Hematopoietic multipotent progenitor cell treated with erythropoietin and hydrocortisone succinate and interleukin-3 and kit ligand, for 4 days (in vitro differentiated cells): Measurements from ENCODE around the gene TMA7B.
A peak's percentile ranks its signal among the peaks of the same experiment; 100 is the strongest.

ENCODE experiments used
- DNase-seq: peaks from one replicate; pipeline ENCODE4 v3.0.0-alpha.2; 2015

TMA7B gene

GRCh38 chr22:39959640-39960447 is at the start of gene TMA7B:
Gene TMA7B (plus strand): TSS chr22:39960397. CDS start chr22:39964375, 3,978 bp downstream.
- peak; percentile 78 for DNase-seq

GRCh38 chr22:39910876-39911613 is 49.2 kb upstream of the TMA7B start:
- DNase-seq, result no peak

DNA sequence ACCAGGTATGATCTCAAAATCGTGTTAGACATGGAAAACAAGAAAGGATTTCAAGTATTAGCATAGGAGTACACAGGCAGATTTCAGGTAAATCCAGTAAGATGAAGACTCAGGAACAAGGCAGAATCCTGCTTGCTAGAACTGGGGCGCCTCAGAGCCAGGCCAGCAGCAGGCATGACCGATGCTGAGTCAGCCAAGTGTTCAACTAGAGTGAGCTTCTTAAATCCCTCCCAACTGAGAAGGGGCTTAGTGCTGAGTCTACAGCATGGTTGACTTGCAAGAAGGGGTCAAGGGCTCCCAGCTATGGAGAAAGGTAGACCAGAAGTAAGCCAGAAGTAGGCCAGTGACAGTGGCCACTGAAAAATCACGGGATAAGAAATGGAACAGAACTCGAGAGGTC is 46.9 kb upstream of the TMA7B start:
- DNase-seq, result no peak

DNA sequence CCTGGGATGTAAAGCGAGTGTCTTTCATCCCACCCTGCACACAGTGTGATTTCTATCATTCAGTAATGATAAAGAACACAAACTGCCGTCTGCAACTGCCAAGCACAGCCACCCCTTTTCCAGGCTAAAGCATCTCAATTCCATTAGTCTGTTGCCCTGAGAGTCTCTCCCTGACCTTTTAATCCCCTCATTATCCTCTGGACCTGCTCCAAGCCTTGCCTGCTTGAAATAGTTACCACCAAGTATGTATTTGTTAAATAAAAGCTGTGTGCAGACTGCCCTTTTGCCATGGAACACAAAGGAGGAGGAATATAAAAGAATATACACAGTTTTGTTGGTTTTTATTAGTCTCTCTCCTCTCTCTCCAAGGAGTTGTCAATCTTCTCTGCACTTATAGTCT is 46.3 kb upstream of the TMA7B start:
- no peak for DNase-seq

- DNase-seq, result no peak
Measured at GRCh38 chr22:39914584-39914983, 45.6 kb upstream of the TMA7B start.

DNA sequence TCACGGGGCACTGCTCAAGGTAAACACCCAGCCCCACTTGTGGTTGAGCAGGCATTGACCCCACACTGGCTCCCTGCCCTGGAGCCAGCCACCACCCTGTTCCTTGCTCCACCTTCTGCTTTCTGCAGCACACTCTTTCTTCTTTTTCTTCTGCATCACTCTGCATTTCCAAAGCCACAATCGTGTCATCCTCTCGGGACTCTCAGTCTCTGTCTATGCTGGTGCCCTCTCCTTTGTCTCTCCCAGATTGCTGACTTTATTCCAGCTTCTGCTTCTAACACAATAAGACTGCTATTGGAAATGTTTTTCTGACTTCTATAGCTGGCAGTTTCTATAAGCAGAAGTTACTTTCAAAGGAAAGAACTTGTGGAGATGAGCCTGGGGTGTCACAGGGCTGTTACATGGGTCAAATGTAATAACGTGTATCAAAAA is 44.9 kb upstream of the TMA7B start:
- peak; percentile 57 for DNase-seq

DNA sequence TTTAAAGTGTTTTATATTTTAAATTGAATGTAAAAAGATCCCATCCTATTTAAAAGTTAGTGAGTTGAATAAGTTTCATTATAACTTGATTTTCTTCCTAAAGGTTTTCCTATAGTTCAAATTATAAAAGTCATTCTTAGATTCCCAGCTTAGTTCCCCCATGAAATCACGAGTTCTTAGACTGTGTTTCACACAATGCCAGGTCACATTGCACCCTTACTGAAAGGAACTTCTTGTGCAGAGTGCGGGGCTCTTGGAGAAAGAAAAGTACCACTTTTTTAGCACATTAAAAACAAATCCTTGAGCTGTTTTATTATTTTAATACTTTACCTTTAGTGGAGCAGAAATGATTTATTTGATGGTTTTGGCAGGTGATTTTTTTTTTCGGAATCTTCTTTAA is 43.7 kb upstream of the TMA7B start:
- no peak for DNase-seq

DNA sequence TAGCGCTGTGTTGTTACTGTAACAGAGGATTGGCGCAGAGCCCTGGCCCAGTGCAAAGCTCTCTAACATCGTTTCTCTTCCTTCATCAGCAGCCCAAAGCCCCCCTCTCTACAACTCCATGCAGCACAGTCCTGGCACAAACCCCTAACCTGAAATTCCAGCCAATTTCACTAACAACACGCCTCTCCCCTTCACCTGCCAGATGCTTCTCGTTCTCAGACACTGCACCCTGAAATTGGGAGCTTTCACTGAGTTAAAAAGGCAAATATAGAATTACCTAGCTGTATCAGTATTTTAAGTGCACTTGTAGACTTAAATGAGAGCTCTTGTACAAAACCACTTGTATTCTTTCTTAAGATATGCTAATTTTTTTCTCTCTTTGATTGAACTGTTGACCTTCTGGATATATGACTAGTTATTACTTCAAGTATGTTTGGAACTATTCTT is 43.0 kb upstream of the TMA7B start:
- no peak for DNase-seq

- DNase-seq, result peak; percentile 68
Measured at GRCh38 chr22:39917776-39918495, 42.3 kb upstream of the TMA7B start.

DNA sequence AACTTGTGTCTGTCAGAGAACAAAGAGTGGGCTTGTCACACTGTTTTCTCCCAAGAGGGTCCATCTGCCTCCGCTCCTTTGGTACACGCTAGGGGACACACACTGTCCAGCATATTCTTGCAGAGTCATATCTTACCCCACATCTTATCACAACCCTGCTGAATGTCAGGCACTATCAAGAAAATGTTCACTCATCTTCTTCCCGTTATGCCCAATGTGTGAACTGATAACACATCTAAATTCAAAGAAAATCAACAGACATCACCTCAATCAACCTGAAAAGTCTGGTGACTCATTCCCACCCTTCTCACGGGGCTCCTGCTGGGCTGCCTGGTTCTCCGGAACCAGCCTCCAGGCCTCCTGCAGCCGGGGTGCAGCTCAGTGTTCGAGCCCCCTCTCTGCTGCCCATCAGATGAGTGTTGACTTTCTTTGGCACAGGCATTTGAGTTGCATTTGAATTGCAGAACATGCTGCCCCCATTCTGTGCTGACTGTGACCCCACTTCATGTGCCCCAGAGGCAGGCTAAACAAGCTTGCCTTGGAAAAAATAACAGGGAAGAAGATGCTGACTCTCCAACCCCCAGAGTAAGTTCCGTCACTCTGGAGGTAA is 40.0 kb upstream of the TMA7B start:
- peak; percentile 89 for DNase-seq

- no peak for DNase-seq
Measured at GRCh38 chr22:39923696-39924095, 36.5 kb upstream of the TMA7B start.

GRCh38 chr22:39924286-39924685 is 35.9 kb upstream of the TMA7B start:
- DNase-seq, result no peak

- DNase-seq, result no peak
Measured at GRCh38 chr22:39925273-39925672, 34.9 kb upstream of the TMA7B start.

- DNase-seq, result peak; percentile 64
Measured at GRCh38 chr22:39925909-39926679, 34.1 kb upstream of the TMA7B start.

DNA sequence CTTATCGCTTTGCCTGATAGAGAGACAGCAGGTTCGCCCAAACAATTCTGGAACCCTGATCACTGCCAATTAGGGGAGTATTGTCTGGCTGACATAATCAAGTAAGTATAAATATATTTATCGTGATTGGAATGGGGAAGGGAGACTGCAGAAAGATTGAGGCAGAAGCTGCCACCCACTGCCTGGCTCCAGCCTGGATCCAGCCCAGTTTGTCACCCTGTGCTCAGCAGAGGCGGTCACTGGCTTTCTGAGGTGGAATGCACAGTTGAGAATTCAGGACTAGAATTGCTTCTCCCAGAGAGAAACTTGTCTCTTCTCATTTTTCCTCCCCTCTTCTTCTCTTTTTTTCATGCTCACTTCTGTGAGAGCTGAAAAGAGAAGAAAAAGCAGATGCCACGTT is 33.4 kb upstream of the TMA7B start:
- DNase-seq, result no peak

DNA sequence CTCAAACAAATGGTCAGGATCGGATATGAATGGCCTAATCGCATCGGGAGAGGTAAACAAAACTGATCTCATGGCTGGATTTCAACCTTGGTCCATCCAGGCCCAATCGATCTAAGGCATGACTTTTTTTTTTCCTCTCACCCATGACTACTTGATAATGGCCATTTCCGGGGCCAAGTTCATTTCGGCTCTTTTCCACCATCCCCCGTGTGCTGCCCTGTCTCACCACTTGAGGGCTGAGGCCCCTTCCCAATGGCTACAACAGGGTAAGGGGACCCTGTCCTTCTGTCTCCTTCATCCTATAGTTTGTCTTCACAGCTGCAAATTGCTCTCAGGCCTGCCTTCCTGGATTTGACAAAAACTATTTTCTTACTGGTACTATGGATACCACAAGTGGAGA is 32.7 kb upstream of the TMA7B start:
- DNase-seq, result no peak

GRCh38 chr22:39928536-39929520 is 31.4 kb upstream of the TMA7B start:
- peak; percentile 56 for DNase-seq

GRCh38 chr22:39931251-39931650 is 28.9 kb upstream of the TMA7B start:
- no peak for DNase-seq

GRCh38 chr22:39932166-39932565 is 28.0 kb upstream of the TMA7B start:
- no peak for DNase-seq

- peak; percentile 86 for DNase-seq
Measured at GRCh38 chr22:39932918-39933649, 27.1 kb upstream of the TMA7B start.
